HL-60 (cell line): ENCODE results near the gene HS3ST4.
"Not testable (repeated sequence)": the region's sequence is repeated elsewhere in the genome, so short reads cannot be mapped to it uniquely, and the experiment has no call there.

Experiments
- DNase-seq, 2 experiments: peaks; one replicate each; pipeline ENCODE4 v3.0.0-alpha.2; 2010 to 2020; ENCODE audit warnings: low read depth in 1 of 2, low spot score in 1 of 2
- H3K27ac ChIP-seq: fragments of 250-450 bp; sonication (Bioruptor Pico); replicated peaks from 2 replicates; pipeline ENCODE4 v1.5.1; 2020; ENCODE audit warnings: mild to moderate bottlenecking, moderate library complexity
- H3K27me3 ChIP-seq: fragments of 250-450 bp; sonication (Bioruptor Pico); 2 replicates; pipeline ENCODE4 v1.5.1; 2021; ENCODE audit warnings: mild to moderate bottlenecking, moderate library complexity; ENCODE audit not compliant: insufficient read depth, poor library complexity, severe bottlenecking
- H3K4me3 ChIP-seq: replicated peaks from 2 replicates; pipeline ENCODE4 v1.5.1; 2011; ENCODE audit warnings: mild to moderate bottlenecking, control low read depth, low read length; ENCODE audit not compliant: insufficient read depth
- CTCF ChIP-seq: IDR thresholded peaks from one replicate; pipeline ENCODE4 v1.5.1; 2011; ENCODE audit warnings: low read length, control low read depth, inconsistent platforms; ENCODE audit not compliant: insufficient read depth
- GABPA ChIP-seq: IDR thresholded peaks from 2 replicates; pipeline ENCODE4 v1.6.1; 2012; ENCODE audit warnings: low read depth
- POLR2AphosphoS5 ChIP-seq: IDR thresholded peaks from 2 replicates; pipeline ENCODE4 v1.6.1; 2012; ENCODE audit warnings: low read depth
- REST ChIP-seq: IDR thresholded peaks from 2 replicates; pipeline ENCODE4 v1.6.1; 2012; ENCODE audit warnings: low read depth; ENCODE audit not compliant: insufficient replicate concordance
- SPI1 ChIP-seq: IDR thresholded peaks from 2 replicates; pipeline ENCODE4 v1.6.1; 2012; ENCODE audit warnings: low read depth, mild to moderate bottlenecking, borderline replicate concordance

The HS3ST4 gene

GRCh38 chr16:25764466-25764865, 72.7 kb downstream of the HS3ST4 start:
- Histone ChIP-seq H3K4me3 (no peak overlapping the region), H3K27me3 (no peaks in the 10 kb centered on the region), H3K27ac (no peak overlapping the region)
- TF ChIP-seq CTCF, result no peak
- TF ChIP-seq SPI1, result no peak
- no peak for DNase-seq

GRCh38 chr16:25771216-25771615, 79.5 kb downstream of the HS3ST4 start:
- no peak for TF ChIP-seq SPI1
- no peak for TF ChIP-seq GABPA
- no peak for TF ChIP-seq POLR2AphosphoS5
- H3K27ac ChIP-seq, result no peak overlapping the region
- no peak for DNase-seq
- H3K4me3 ChIP-seq, result no peak overlapping the region
- H3K27me3 ChIP-seq, result no peaks in the 10 kb centered on the region

GRCh38 chr16:25771812-25772568, 80.2 kb downstream of the HS3ST4 start:
- Histone ChIP-seq H3K27me3 (no peaks in the 10 kb centered on the region), H3K4me3 (no peak overlapping the region), H3K27ac (no peak overlapping the region)
- TF ChIP-seq POLR2AphosphoS5, result no peak
- TF ChIP-seq GABPA, result no peak
- TF ChIP-seq REST, result no peak
- TF ChIP-seq SPI1, result no peak
- no peak for TF ChIP-seq CTCF
- DNase-seq, result no peak

GRCh38 chr16:25776214-25776613, 84.5 kb downstream of the HS3ST4 start:
- not testable (repeated sequence) for H3K4me3 ChIP-seq, H3K27ac ChIP-seq, H3K27me3 ChIP-seq, DNase-seq

GRCh38 chr16:25783226-25783625, 91.5 kb downstream of the HS3ST4 start:
- H3K4me3 ChIP-seq, result no peak overlapping the region
- DNase-seq, result no peak
- H3K27me3 ChIP-seq, result no peaks in the 10 kb centered on the region
- no peak for TF ChIP-seq POLR2AphosphoS5
- no peak for TF ChIP-seq REST
- no peak for TF ChIP-seq SPI1
- no peak overlapping the region for H3K27ac ChIP-seq
